SK-N-MC (cell line): ENCODE measurements around the gene SBF2.

Source experiments
- EZH2 ChIP-seq: fragments of 200-600 bp; sonication (generic); IDR thresholded peaks from one replicate; pipeline ENCODE4 v1.6.1; 2017; ENCODE audit warnings: antibody characterized with exemption
- POLR2AphosphoS5 ChIP-seq: IDR thresholded peaks from 2 replicates; pipeline ENCODE4 v1.6.1; 2012; ENCODE audit warnings: mild to moderate bottlenecking, low read depth, low read length, borderline replicate concordance

GRCh38 chr11:9755561-9756185 lies 538.3 kb downstream of the SBF2 start:
- TF ChIP-seq POLR2AphosphoS5 (no peak), EZH2 (no peak)
